ENCODE measurements around the gene DPP7. TPM values are rescaled to one million over a fixed set of nuclear protein-coding genes. Genes with fewer than 3 reads are reported as not detected.
A peak's percentile ranks its signal among the peaks of the same experiment; 100 is the strongest.

DPP7 gene
- total and polyA plus RNA-seq, 9 of the 15 experiments (the other 6 are each of a cell fraction or from before 2014, with no cell fraction given): 0.99 to 365 (median 132) TPM

DNA sequence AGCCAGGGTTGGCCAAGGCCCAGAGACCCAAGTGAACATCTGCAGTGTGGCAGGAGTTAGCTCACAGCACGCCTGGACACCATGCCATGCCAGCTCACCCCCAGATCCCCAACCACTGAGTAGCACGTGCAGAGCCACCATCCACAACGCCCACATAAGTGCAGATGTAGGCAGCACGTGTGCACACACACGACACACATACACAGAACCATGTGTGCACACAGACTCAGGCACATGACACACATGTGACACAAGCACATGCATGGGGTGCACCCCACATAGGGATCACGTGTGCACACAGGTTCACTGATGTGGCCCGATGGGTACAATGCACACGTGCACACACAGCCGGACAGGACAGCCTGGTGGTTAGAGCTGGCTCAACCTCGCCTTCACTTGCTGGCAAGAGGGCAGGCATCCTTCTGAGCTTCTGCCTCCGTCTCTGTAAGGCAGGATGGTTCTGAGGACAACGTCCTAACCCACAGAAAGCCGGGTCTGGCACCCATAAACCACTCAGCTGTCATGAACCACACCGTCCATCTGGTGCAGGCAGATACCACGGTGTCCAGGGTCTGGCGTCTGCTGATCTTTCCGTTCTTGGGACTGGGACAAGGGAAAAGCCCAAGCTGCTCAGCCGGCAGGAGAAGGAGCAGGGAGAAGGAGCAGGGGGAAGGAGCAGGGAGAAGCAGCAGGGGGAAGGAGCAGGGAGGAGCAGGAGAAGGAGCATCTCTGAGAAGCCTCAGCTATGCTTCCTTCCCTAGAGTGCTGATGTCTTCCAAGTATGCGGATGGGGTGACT is 43.3 kb upstream of the DPP7 start (continued):
- TF ChIP-seq, protein P1, sequence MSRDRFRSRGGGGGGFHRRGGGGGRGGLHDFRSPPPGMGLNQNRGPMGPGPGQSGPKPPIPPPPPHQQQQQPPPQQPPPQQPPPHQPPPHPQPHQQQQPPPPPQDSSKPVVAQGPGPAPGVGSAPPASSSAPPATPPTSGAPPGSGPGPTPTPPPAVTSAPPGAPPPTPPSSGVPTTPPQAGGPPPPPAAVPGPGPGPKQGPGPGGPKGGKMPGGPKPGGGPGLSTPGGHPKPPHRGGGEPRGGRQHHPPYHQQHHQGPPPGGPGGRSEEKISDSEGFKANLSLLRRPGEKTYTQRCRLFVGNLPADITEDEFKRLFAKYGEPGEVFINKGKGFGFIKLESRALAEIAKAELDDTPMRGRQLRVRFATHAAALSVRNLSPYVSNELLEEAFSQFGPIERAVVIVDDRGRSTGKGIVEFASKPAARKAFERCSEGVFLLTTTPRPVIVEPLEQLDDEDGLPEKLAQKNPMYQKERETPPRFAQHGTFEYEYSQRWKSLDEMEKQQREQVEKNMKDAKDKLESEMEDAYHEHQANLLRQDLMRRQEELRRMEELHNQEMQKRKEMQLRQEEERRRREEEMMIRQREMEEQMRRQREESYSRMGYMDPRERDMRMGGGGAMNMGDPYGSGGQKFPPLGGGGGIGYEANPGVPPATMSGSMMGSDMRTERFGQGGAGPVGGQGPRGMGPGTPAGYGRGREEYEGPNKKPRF (IDR thresholded peaks at IDR 0.05; ENCODE audit: low read depth, low read length): no peak
- peak; percentile 85 for TF ChIP-seq ARID1B (IDR thresholded peaks at IDR 0.05)
- TF ChIP-seq, protein P2, sequence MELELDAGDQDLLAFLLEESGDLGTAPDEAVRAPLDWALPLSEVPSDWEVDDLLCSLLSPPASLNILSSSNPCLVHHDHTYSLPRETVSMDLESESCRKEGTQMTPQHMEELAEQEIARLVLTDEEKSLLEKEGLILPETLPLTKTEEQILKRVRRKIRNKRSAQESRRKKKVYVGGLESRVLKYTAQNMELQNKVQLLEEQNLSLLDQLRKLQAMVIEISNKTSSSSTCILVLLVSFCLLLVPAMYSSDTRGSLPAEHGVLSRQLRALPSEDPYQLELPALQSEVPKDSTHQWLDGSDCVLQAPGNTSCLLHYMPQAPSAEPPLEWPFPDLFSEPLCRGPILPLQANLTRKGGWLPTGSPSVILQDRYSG (tag; conservative IDR thresholded peaks at IDR 0.05; ENCODE audit: low read depth): no peak
- no peak for TF ChIP-seq NCOA2 (IDR thresholded peaks at IDR 0.05; ENCODE audit: partially characterized antibody in 2 of 2)
- TF ChIP-seq MEIS2 (IDR thresholded peaks at IDR 0.05; ENCODE audit: partially characterized antibody): peak; percentile 79
- TF ChIP-seq ZNF584 (CRISPR knock-in tag; IDR thresholded peaks at IDR 0.05; ENCODE audit: low read depth): no peak
- no peak for TF ChIP-seq ZNF589 (CRISPR knock-in tag; IDR thresholded peaks at IDR 0.05; ENCODE audit: low read depth)
- TF ChIP-seq FOXA3 (CRISPR knock-in tag; conservative IDR thresholded peaks at IDR 0.05 in 1 of 2, IDR thresholded peaks at IDR 0.05 in 1 of 2): 0 out of 4 replicates have a peak, but pooled peaks of 1 of the 2 experiments have one; percentile 38
- peak; percentile 42; the same call in 1 of the 2 replicates for TF ChIP-seq L3MBTL2 (IDR thresholded peaks at IDR 0.05)

Data from K562 (cell line).